Urinary bladder (tissue), 4 donors: ENCODE results near the gene COLEC12. TPM values are rescaled to one million over a fixed set of nuclear protein-coding genes. Genes with fewer than 3 reads are reported as not detected.

ENCODE experiments used
- DNase-seq: peaks from one replicate; pipeline ENCODE4 v3.0.0-alpha.2; 2015; ENCODE audit errors: extremely low spot score
- H3K27ac ChIP-seq: one replicate; pipeline ENCODE4 v1.5.1; 2013; ENCODE audit warnings: low read depth, mild to moderate bottlenecking, moderate library complexity
- H3K36me3 ChIP-seq: one replicate; pipeline ENCODE4 v1.6.1; 2013; ENCODE audit warnings: mild to moderate bottlenecking, moderate library complexity; ENCODE audit not compliant: insufficient read depth
- H3K4me1 ChIP-seq: one replicate; pipeline ENCODE4 v1.6.1; 2013; ENCODE audit warnings: mild to moderate bottlenecking, moderate library complexity; ENCODE audit not compliant: insufficient read depth
- H3K4me3 ChIP-seq: one replicate; pipeline ENCODE4 v1.5.1; 2013; ENCODE audit warnings: low read depth, low read length
- WGBS: extraction: QIAGEN DNeasy Blood & Tissue Kit; methylation state at CpG from one replicate; pipeline ENCODE4 v1.1.7; 2013; 5-methylcytosine and 5-hydroxymethylcytosine counted together
- polyA plus RNA-seq: library from polyadenylated mRNA; stranded (reverse); fragments of 200-250 nt; gene quantifications from one replicate; pipeline ENCODE4 v1.2.3, GENCODE V29; 2013
- total RNA-seq: library from RNA; depleted of rRNA; stranded (reverse); fragments of >200 nt; gene quantifications from one replicate; pipeline ENCODE4 v1.2.3, GENCODE V29; 2014
- donor health status: healthy with polysubstance abuse.
- donor health status: healthy.

COLEC12 gene
- total and polyA plus RNA-seq, 2 donors, result 31.9 to 92.7 TPM

GRCh38 chr18:457521-458412 is 42.7 kb downstream of the COLEC12 start:
- Histone ChIP-seq H3K27ac (no peak overlapping the region), H3K36me3 (no peaks in the 10 kb centered on the region), H3K4me1 (no peaks in the 10 kb centered on the region), H3K4me3 (no peak overlapping the region)
- no peak for DNase-seq
- 41% methylated on average over 12 of the region's 12 CpGs for WGBS

DNA sequence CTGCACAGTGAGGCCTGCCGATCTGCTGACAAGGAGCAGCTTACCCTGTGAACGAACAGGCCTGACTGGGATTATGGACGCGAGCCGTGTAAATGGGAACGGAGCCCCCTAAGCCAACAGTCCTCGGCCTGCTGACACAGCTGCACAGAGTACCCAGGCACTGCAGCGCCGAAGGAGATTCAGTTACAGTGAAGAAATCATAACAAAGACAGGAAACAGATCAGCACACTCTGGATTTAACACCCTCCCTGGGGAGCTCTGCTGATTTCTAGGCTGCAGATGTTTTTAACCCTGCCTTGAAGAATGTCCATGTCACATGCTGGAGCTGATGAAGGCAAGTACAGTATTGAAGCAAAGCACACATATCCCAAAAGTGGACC is 43.4 kb downstream of the COLEC12 start:
- Histone ChIP-seq H3K4me1 (no peaks in the 10 kb centered on the region), H3K4me3 (no peak overlapping the region), H3K27ac (no peak overlapping the region), H3K36me3 (no peaks in the 10 kb centered on the region)
- DNase-seq, result no peak
- WGBS, result 6% methylated on average over 9 of the region's 9 CpGs

DNA sequence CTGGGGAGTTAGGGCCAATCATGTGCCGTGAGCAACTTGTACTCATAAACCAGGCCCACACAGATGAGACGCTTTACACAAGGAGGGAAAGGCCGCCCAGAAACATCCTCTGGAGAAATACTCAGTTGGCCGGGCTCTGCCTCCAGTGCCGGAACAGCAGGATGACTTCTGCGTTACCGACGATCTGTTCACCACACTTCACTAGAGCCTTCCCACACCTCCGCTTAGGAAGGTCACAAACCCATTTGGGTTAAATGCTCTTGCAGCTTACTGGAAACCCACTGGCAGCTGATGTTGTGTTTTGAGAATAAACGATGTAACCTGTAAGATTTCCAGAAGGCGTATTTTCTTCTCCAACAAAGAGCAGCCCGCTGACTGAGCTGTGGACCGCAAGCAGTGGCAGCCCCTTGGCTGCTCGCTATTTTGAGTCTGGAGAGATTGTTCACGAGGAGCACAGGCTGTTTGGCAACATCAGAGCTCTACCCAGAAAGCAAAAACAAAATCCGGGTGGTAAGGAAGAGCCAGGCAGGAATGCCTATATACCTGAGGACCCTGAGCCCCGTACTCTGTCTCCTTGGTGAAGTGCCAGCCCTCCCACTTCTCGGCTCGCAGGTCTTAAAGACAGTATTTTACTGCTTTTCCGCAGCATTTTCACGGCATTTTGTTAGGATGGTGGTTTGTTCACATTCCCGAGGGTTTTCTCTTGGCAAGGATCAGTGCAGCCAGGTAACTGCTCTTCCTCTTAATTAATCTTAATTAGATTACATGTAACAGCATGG is 44.0 kb downstream of the COLEC12 start:
- Histone ChIP-seq H3K4me1 (no peaks in the 10 kb centered on the region), H3K36me3 (no peaks in the 10 kb centered on the region), H3K27ac (no peak overlapping the region), H3K4me3 (no peak overlapping the region)
- DNase-seq, result no peak
- WGBS, result 23% methylated on average over 22 of the region's 22 CpGs

DNA sequence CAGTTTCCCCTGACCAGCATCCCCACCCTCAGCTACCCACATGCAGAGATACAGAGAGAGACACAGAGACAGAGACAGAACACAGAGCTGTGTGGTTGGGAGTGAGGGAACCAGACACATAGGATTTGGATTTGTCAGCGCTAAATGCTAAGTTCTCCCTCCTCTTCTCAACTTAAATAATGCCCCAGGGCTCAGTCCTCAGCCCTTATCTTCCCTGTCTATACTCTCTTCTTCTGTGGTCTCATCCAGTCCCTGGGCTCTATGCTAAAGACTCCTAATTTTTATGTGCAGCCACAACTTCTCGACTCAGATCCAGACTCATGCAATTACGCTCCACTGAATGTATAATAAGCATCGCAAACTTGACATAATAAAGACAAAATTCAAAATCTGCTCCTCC is 47.1 kb downstream of the COLEC12 start:
- Histone ChIP-seq H3K4me3 (no peak overlapping the region), H3K4me1 (no peaks in the 10 kb centered on the region), H3K36me3 (no peaks in the 10 kb centered on the region), H3K27ac (no peak overlapping the region)
- 91% methylated on average over 4 of the region's 4 CpGs for WGBS
- no peak for DNase-seq

- H3K36me3 ChIP-seq, result no peaks in the 10 kb centered on the region
- no peaks in the 10 kb centered on the region for H3K4me1 ChIP-seq
- no peak overlapping the region for H3K4me3 ChIP-seq
- no peak overlapping the region for H3K27ac ChIP-seq
- WGBS, result 84% methylated on average over 1 of the region's 1 CpG
- DNase-seq, result no peak
Observed at GRCh38 chr18:452816-453215, 47.7 kb downstream of the COLEC12 start.

GRCh38 chr18:449374-449773 is 51.1 kb downstream of the COLEC12 start:
- Histone ChIP-seq H3K27ac (no peak overlapping the region), H3K4me3 (no peak overlapping the region), H3K4me1 (no peaks in the 10 kb centered on the region), H3K36me3 (no peaks in the 10 kb centered on the region)
- DNase-seq, result no peak
- WGBS, result 38% methylated on average over 8 of the region's 8 CpGs

GRCh38 chr18:448116-448790 is 52.2 kb downstream of the COLEC12 start:
- Histone ChIP-seq H3K4me3 (no peak overlapping the region), H3K27ac (peak overlapping the region; percentile 67), H3K36me3 (no peaks in the 10 kb centered on the region), H3K4me1 (no peaks in the 10 kb centered on the region)
- DNase-seq, result no peak
- WGBS, result 19% methylated on average over 5 of the region's 5 CpGs

DNA sequence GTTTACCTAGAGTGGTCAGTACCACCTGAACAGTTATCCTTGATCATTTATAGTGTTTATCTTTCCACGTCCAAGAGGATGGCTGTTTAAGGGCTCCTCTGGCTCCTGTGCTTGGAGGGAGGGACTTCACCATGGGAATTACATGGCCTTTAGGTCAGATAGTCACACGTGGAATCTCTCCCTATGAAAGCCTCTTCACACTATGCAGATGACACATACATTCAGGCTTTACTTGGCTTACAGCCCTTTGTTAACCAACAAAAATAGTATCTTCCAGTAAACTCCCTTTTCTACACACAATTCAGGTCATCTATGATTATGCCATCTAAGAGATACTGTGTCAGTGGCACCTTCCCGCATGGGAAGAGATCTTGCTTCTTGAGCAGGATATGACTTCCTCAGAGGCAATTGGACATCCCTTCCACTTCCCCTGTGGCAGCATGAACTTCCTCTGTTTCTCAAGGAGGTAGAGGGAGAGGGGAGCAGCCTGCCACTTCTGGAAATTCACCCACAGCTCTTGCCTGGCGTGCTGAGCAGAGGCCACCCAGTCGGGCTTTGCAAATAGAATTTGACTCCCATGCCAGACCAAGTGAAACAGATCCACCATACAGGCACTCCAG is 53.5 kb downstream of the COLEC12 start:
- Histone ChIP-seq H3K36me3 (no peaks in the 10 kb centered on the region), H3K4me1 (no peaks in the 10 kb centered on the region), H3K4me3 (no peak overlapping the region), H3K27ac (no peak overlapping the region)
- DNase-seq, result no peak
- WGBS, result 44% methylated on average over 5 of the region's 5 CpGs

GRCh38 chr18:445055-445454 is 55.4 kb downstream of the COLEC12 start:
- Histone ChIP-seq H3K36me3 (no peaks in the 10 kb centered on the region), H3K4me3 (no peak overlapping the region), H3K4me1 (no peaks in the 10 kb centered on the region), H3K27ac (no peak overlapping the region)
- WGBS, result 73% methylated on average over 3 of the region's 3 CpGs
- no peak for DNase-seq

- Histone ChIP-seq H3K4me3 (no peak overlapping the region), H3K36me3 (no peaks in the 10 kb centered on the region), H3K27ac (no peak overlapping the region), H3K4me1 (no peaks in the 10 kb centered on the region)
- DNase-seq, result no peak
- WGBS, result 90% methylated on average over 2 of the region's 2 CpGs
Observed at GRCh38 chr18:438571-438970, 61.9 kb downstream of the COLEC12 start.

- H3K4me3 ChIP-seq, result no peak overlapping the region
- H3K4me1 ChIP-seq, result no peaks in the 10 kb centered on the region
- WGBS, result 90% methylated on average over 4 of the region's 4 CpGs
- no peaks in the 10 kb centered on the region for H3K36me3 ChIP-seq
- H3K27ac ChIP-seq, result no peak overlapping the region
- no peak for DNase-seq
Observed at GRCh38 chr18:435940-436339, 64.6 kb downstream of the COLEC12 start.

DNA sequence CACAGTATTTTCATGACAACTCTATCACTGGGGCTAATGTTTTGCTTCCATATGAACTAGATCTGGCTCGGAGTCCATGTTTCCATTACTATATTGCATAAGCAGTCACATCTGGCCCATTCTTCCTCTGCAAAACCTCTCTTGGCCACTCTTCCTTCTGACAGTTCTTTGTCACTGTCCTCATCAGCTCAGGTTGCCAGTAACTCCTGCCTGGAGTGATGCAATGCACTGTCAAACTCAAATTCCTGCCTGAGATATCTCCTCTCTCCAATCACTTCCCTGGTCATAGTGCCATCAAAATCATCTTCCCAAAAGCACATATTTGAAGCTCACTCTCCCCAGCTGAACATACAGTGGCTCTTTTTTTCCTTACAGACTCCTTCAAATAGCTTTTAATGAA is 66.1 kb downstream of the COLEC12 start:
- H3K4me3 ChIP-seq, result no peak overlapping the region
- no peaks in the 10 kb centered on the region for H3K36me3 ChIP-seq
- 0% methylated on average over 1 of the region's 1 CpG for WGBS
- H3K27ac ChIP-seq, result no peak overlapping the region
- DNase-seq, result no peak
- no peaks in the 10 kb centered on the region for H3K4me1 ChIP-seq

- 90% methylated on average over 2 of the region's 2 CpGs for WGBS
- Histone ChIP-seq H3K4me3 (no peak overlapping the region), H3K36me3 (no peaks in the 10 kb centered on the region), H3K4me1 (no peaks in the 10 kb centered on the region), H3K27ac (no peak overlapping the region)
- no peak for DNase-seq
Observed at GRCh38 chr18:433960-434359, 66.5 kb downstream of the COLEC12 start.
